ENCODE data around the gene PCDH15.

DNA sequence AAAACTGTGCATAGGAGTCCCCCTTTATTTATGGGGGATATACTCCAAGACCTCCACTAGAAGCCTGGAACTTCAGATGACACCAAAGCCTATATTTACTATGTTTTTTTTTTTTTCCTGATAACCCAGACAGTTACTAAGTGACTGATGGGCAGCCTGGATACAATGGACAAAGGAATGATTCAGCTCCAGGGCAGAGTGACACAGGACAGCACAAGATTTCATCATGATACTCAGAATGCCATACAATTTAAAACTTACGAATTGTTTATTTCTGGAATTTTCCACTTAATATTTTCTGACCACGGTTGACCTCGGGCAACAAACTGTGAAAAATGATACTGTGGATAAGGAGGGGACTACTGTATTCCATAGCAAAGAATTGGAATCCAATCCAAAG is 843.6 kb downstream of the PCDH15 start:
- TF ChIP-seq, protein P1, sequence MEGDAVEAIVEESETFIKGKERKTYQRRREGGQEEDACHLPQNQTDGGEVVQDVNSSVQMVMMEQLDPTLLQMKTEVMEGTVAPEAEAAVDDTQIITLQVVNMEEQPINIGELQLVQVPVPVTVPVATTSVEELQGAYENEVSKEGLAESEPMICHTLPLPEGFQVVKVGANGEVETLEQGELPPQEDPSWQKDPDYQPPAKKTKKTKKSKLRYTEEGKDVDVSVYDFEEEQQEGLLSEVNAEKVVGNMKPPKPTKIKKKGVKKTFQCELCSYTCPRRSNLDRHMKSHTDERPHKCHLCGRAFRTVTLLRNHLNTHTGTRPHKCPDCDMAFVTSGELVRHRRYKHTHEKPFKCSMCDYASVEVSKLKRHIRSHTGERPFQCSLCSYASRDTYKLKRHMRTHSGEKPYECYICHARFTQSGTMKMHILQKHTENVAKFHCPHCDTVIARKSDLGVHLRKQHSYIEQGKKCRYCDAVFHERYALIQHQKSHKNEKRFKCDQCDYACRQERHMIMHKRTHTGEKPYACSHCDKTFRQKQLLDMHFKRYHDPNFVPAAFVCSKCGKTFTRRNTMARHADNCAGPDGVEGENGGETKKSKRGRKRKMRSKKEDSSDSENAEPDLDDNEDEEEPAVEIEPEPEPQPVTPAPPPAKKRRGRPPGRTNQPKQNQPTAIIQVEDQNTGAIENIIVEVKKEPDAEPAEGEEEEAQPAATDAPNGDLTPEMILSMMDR (conservative IDR thresholded peaks at IDR 0.05; ENCODE audit: low read depth, low read length), result no peak
- TF ChIP-seq MAZ (IDR thresholded peaks at IDR 0.05; ENCODE audit: borderline replicate concordance, low read depth, low read length) (no peak), POLR2A (IDR thresholded peaks at IDR 0.05; ENCODE audit: low read depth, low read length) (no peak), RAD21 (IDR thresholded peaks at IDR 0.05; ENCODE audit: low read length) (no peak)

Measured in IMR-90 (cell line).